Occipital lobe (tissue), 2 donors: ENCODE results near the gene GRIK5. TPM values are rescaled to one million over a fixed set of nuclear protein-coding genes. Genes with fewer than 3 reads are reported as not detected.
"Not testable (repeated sequence)": the region's sequence is repeated elsewhere in the genome, so short reads cannot be mapped to it uniquely, and the experiment has no call there.

Experiments used
- DNase-seq: peaks from one replicate; lab custom pipeline; 2025; lab: John Stamatoyannopoulos, UW
- total RNA-seq: library from RNA; depleted of rRNA; stranded (reverse); fragments of >200 nt; gene quantifications from one replicate; pipeline ENCODE4 v1.2.3, GENCODE V29; 2014

GRIK5 gene, protein sequence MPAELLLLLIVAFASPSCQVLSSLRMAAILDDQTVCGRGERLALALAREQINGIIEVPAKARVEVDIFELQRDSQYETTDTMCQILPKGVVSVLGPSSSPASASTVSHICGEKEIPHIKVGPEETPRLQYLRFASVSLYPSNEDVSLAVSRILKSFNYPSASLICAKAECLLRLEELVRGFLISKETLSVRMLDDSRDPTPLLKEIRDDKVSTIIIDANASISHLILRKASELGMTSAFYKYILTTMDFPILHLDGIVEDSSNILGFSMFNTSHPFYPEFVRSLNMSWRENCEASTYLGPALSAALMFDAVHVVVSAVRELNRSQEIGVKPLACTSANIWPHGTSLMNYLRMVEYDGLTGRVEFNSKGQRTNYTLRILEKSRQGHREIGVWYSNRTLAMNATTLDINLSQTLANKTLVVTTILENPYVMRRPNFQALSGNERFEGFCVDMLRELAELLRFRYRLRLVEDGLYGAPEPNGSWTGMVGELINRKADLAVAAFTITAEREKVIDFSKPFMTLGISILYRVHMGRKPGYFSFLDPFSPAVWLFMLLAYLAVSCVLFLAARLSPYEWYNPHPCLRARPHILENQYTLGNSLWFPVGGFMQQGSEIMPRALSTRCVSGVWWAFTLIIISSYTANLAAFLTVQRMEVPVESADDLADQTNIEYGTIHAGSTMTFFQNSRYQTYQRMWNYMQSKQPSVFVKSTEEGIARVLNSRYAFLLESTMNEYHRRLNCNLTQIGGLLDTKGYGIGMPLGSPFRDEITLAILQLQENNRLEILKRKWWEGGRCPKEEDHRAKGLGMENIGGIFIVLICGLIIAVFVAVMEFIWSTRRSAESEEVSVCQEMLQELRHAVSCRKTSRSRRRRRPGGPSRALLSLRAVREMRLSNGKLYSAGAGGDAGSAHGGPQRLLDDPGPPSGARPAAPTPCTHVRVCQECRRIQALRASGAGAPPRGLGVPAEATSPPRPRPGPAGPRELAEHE
- total RNA-seq, result 20.0 TPM

GRCh38 chr19:42069619-42070351, at the start of gene GRIK5:
Gene GRIK5, minus strand, starts transcription at chr19:42070206. Its CDS starts 4,436 bp downstream, at chr19:42065770.
- peak; percentile 41 for DNase-seq

- DNase-seq, result no peak
These were observed 47.1 kb upstream of the GRIK5 start for GRCh38 chr19:42117076-42117475.

- DNase-seq, result no peak
These were observed 46.5 kb upstream of the GRIK5 start for GRCh38 chr19:42116308-42117075.

DNA sequence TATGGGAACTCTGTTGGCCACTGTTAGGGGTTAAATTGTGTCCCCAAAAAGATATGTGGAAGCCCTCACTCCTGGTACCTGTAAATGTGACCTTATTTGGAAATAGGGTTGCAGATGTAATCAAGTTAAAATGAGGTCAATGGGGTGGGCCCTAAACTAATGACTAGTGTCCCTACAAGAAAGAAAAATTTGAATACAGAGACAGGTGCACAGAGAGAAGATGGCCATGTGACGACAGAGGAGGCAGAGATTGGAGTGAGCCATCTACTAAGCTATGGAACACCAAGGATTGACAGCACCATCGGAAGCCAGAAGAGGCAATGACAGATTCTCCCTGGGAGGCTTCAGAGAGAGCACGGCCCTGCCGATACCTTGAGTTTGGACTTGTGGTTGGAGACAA, 45.7 kb upstream of the GRIK5 start:
- DNase-seq, result no peak

DNA sequence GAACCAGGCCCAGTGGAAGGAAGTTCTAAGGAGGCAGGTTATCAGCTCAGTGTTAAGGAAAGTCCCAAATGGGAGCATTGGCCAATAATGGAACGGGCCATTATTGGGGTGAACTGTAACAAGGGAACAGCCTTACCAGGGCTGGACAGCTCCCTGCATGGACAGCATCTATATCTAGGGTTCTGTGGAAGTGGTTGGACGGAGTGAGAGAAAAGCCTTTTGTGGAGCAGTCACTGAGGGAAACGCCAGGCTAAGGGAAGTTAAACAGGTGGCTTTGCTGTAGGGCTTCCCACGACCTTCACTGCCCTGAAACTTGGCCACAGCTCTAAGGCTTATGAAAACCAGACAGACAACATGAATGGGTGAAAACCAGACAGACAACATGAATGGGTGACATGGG, 45.2 kb upstream of the GRIK5 start:
- DNase-seq, result no peak

- no peak for DNase-seq
These were observed 44.4 kb upstream of the GRIK5 start for GRCh38 chr19:42114412-42114811.

DNA sequence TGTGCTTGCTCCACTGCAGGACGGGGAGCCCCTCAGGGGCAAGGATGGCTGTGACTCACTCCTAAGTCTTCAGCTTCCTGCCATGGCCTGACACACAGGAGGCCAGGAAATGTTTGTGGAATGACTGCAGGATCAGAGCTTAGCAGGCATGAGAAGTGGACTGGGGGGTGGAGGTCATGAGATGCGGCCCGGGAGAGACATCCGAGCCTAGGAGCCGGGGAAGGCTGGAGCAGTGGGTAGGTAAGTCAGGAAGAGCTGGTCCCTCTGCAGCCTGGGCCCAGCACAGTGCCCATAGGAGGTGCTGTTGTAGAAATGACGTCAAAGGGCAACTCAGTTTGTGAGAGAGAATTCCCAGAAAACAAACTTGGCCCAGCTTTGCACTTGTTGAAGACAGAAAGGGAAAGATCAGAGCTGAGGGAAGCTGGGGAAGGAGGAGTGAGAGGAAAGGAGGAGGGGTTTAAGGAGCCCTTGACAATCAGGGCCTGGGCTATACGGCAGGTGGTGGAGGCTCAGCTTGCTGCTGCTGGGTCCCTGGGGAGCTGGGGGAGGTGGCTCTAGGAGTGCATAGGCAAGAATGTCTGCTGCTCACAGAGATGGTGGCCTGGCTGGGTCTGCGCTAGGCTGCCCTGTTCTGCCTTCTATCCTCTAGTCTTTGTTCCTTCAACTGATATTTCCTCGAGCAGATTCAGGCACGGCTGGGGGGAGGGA, 43.8 kb upstream of the GRIK5 start:
- no peak for DNase-seq

GRCh38 chr19:42111811-42112210, 41.8 kb upstream of the GRIK5 start:
- no peak for DNase-seq

DNA sequence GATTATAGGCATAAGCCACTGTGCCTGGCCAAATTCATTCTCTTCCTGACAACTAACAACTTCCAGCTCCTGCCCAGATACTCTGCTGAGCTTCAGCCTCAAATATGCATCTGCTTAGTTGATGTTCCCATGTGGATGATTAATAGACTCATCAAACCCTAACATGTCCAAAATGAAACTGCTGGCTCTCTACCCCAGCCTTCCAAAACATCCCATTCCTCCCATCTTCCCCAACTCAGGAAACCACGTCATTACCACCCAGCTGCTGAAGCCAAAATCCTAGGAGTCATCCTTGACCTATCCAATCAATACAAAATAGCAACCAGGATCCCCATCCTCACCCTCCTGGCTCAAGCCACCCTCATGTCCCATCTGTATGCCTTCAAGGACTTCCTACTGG, 41.4 kb upstream of the GRIK5 start:
- DNase-seq, result no peak

DNA sequence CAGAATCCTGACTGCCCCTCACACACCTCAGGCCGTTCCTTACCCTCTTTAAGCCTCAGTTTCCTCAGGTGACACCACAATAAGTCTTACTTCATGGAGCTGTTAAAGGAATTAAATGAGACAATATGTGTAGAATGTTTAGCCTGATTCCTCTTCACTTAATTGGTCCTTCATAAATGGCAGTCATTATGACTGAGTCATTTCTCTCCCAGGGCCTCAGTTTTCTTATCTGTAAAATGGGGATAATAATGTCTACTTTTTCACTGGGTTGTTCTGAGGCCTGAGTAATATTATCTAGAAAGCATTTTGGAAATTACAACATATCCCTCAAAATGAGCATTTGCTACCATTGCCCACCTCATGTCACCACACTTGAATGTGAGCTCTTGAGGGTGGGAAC, 40.7 kb upstream of the GRIK5 start:
- no peak for DNase-seq

DNA sequence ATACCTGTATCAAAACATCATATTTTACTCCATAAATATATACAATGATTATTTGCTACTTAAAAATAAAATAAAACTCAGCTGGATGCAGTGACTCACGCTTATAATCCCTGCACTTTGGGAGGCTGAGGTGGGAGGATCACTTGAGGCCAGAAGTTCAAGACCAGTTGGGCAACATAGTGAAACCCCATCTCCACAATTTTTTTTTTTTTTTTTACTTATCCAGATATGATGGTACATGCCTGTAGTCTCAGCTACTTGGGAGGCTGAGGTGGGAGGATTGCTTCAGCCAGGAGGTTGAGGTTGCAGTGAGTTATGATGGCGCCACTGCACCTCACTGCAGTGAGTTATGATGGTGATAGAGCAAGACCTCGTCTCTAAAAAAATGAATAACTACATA, 39.9 kb upstream of the GRIK5 start:
- DNase-seq, result no peak

GRCh38 chr19:42108527-42109389, 38.8 kb upstream of the GRIK5 start:
- DNase-seq, result peak; percentile 32

- no peak for DNase-seq
These were observed 35.4 kb upstream of the GRIK5 start for GRCh38 chr19:42105368-42105767.

DNA sequence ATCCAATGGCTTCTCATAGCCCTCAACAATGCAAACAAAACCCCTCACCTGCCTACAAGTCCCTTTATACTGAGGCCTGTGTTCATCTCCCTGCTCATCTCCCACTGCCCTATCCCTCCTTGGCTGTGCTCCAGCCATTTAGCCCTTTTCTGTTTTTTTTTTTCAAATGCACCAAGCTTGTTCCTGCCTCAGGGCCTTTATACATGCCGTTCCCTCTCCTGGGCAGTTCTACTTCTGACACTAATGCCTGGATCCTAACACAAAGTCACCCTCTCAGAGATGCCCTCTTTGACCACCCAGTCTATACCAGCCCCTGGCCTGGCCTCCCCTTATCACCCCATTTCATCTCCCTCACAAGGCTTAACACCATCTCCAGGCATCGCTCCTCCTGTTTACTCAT, 32.9 kb upstream of the GRIK5 start:
- DNase-seq, result no peak

- DNase-seq, result not testable (repeated sequence)
These were observed 30.2 kb upstream of the GRIK5 start for GRCh38 chr19:42100241-42100640.

- DNase-seq, result no peak
These were observed 29.4 kb upstream of the GRIK5 start for GRCh38 chr19:42099336-42099925.

DNA sequence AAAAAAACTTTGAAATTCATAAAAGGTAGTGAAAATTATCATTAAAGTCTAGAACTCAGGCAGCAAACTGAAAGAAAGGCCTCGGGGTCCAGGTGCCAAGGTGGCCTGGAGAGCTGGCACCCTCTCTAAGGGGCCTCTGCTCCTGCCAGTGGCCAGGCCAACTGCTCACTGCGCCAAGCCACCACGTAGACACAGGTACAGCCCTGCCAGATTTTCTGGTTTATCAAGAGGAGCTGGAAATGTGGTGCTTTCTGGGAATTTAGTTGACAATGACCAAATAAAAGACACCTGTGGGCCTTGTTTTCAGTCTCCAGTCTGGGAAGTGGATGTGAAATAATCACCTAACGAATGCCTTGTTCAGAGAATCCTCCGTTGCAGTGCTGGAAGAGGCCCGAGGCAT, 28.8 kb upstream of the GRIK5 start:
- no peak for DNase-seq

GRCh38 chr19:42097461-42097860, 27.5 kb upstream of the GRIK5 start:
- no peak for DNase-seq
